NT2/D1 (cell line): ENCODE results near the gene NPHS1.

Source experiments
- SUZ12 ChIP-seq: IDR thresholded peaks from 2 replicates; pipeline ENCODE4 v1.6.1; 2011; ENCODE audit not compliant: insufficient read length, insufficient read depth; ENCODE audit errors: extremely low read depth
- YY1 ChIP-seq: IDR thresholded peaks from 2 replicates; pipeline ENCODE4 v1.6.1; 2011; ENCODE audit not compliant: insufficient read length, insufficient read depth
- ZNF274 ChIP-seq: IDR thresholded peaks from 2 replicates; pipeline ENCODE4 v1.6.1; 2011; ENCODE audit warnings: mild to moderate bottlenecking, low read depth, low read length

GRCh38 chr19:35816262-35816661, 36.0 kb downstream of the NPHS1 start:
- no peak for TF ChIP-seq YY1
- TF ChIP-seq ZNF274: no peak
- no peak for TF ChIP-seq SUZ12
